Activated CD8-positive, alpha-beta memory T cell treated with anti-CD3 and anti-CD28 coated beads, Interleukin-2, amount 10 ng/mL, durations not matched to agents 7 days and 5 days (primary cell): ENCODE measurements around the gene MAP3K19. TPM values are rescaled to one million over a fixed set of nuclear protein-coding genes. Genes with fewer than 3 reads are reported as not detected.
"Not testable (repeated sequence)": the region's sequence is repeated elsewhere in the genome, so short reads cannot be mapped to it uniquely, and the experiment has no call there.

Experiments used
- ATAC-seq: fragments of 150-1000 bp; cut with Tn5 transposase; one replicate; pipeline ENCODE4 v1.10.0; 2021; ENCODE audit warnings: moderate library complexity
- CTCF ChIA-PET: fragments of 350-600 bp; sonication (Branson Sonifier 250); formaldehyde crosslinking; loops from one replicate; lab custom pipeline; 2021; ENCODE audit warnings: antibody characterized with exemption; lab: Charles Lee
- DNase-seq: peaks from one replicate; pipeline ENCODE4 v3.0.0-alpha.2; 2020
- H3K27ac Mint-ChIP-seq: one replicate; pipeline ENCODE4 v1.8.0; 2021; ENCODE audit warnings: mild to moderate bottlenecking, mixed read lengths
- H3K27me3 Mint-ChIP-seq: one replicate; pipeline ENCODE4 v1.8.0; 2021; ENCODE audit warnings: mixed read lengths
- H3K36me3 Mint-ChIP-seq: one replicate; pipeline ENCODE4 v1.8.0; 2021; ENCODE audit warnings: mild to moderate bottlenecking, mixed read lengths
- H3K4me1 Mint-ChIP-seq: one replicate; pipeline ENCODE4 v1.8.0; 2021; ENCODE audit warnings: mixed read lengths
- H3K4me3 Mint-ChIP-seq: one replicate; pipeline ENCODE4 v1.8.0; 2021; ENCODE audit warnings: mild to moderate bottlenecking, moderate library complexity, mixed read lengths
- H3K9me3 Mint-ChIP-seq: one replicate; pipeline ENCODE4 v1.8.0; 2022; ENCODE audit warnings: low read depth, mixed read lengths
- total RNA-seq, 2 experiments: library from RNA; stranded (reverse); gene quantifications; one replicate each; pipeline ENCODE4 v1.2.3, GENCODE V29; 2021

Gene MAP3K19
- total RNA-seq = not detected

GRCh38 chr2:135047300-135047699 is at the start of gene MAP3K19:
MAP3K19 (minus strand) TSS chr2:135047447; CDS start chr2:135024647, 22,800 bp downstream.
- CTCF ChIA-PET = interaction anchor here (1.0 kb wide), 1 partner anchor 663 kb away, joined by 3 read pairs; no protein-coding TSS in a partner anchor
- no peaks in the 10 kb centered on the region for H3K36me3 Mint-ChIP-seq
- DNase-seq (no peak), ATAC-seq (no peak)
- peaks cover 9% of the 10 kb centered on the region for H3K4me1 Mint-ChIP-seq
- H3K4me3 Mint-ChIP-seq = no peak within 1 kb of the TSS
- H3K9me3 Mint-ChIP-seq = no peaks in the 10 kb centered on the region
- no peak within 1 kb of the TSS for H3K27ac Mint-ChIP-seq
- peaks cover 12% of the 10 kb centered on the region for H3K27me3 Mint-ChIP-seq

GRCh38 chr2:135096665-135097446 is 49.6 kb upstream of the MAP3K19 start:
- no peak for ATAC-seq
- H3K36me3 Mint-ChIP-seq = peaks cover 30% of the 10 kb centered on the region
- no peaks in the 10 kb centered on the region for H3K27me3 Mint-ChIP-seq
- H3K4me1 Mint-ChIP-seq = peaks cover 4% of the 10 kb centered on the region
- H3K9me3 Mint-ChIP-seq = no peaks in the 10 kb centered on the region
- no peak overlapping the region for H3K27ac Mint-ChIP-seq
- H3K4me3 Mint-ChIP-seq = no peak overlapping the region
- no peak for DNase-seq
- CTCF ChIA-PET = no interaction called here

- H3K27me3 Mint-ChIP-seq = no peaks in the 10 kb centered on the region
- peaks cover 23% of the 10 kb centered on the region for H3K36me3 Mint-ChIP-seq
- no peak overlapping the region for H3K27ac Mint-ChIP-seq
- ATAC-seq (no peak), DNase-seq (no peak)
- H3K4me1 Mint-ChIP-seq = peaks cover 4% of the 10 kb centered on the region
- no peak overlapping the region for H3K4me3 Mint-ChIP-seq
- no peaks in the 10 kb centered on the region for H3K9me3 Mint-ChIP-seq
- CTCF ChIA-PET = no interaction called here
Observed at GRCh38 chr2:135095591-135095990, 48.3 kb upstream of the MAP3K19 start.

GRCh38 chr2:135094508-135094907 is 47.3 kb upstream of the MAP3K19 start:
- H3K4me1 Mint-ChIP-seq = peaks cover 4% of the 10 kb centered on the region
- no peak overlapping the region for H3K27ac Mint-ChIP-seq
- H3K4me3 Mint-ChIP-seq = no peak overlapping the region
- no peaks in the 10 kb centered on the region for H3K27me3 Mint-ChIP-seq
- CTCF ChIA-PET = no interaction called here
- peaks cover 28% of the 10 kb centered on the region for H3K36me3 Mint-ChIP-seq
- H3K9me3 Mint-ChIP-seq = no peaks in the 10 kb centered on the region
- DNase-seq (no peak), ATAC-seq (no peak)

DNA sequence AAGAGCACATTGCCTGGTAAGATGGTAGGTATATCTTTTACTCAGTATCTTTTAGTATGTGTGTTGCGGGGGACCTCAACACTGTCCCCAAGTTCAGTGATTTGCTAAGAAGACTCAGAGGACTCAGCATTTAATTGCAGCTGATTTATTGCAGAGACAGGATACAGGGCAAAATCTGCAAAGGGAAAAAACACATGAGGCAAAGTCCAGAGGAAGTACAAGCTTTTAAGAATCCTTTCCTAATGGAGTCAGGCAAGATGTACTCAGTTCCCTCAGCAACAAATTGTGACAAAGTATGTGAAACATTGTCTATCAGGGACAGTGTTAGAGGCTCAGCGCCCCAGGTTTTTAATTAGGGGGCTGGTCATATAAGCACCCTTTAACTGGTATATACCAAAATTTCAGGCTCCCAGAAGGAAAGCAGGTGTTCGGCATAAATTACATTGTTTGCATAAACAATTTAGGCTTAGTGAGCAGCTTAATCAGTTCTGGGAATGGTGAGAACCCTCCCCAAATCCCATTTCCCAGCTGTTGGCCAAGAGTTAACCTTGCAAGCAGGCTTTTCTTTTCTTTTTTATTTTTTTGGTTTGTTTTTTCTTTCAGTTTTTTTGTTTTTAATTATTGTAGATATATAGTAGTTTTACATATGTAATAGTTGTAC is 46.6 kb upstream of the MAP3K19 start:
- ATAC-seq (no peak), DNase-seq (no peak)
- Mint-ChIP-seq H3K36me3 (peaks cover 32% of the 10 kb centered on the region), H3K4me1 (peaks cover 4% of the 10 kb centered on the region), H3K27me3 (no peaks in the 10 kb centered on the region), H3K4me3 (no peak overlapping the region), H3K9me3 (no peaks in the 10 kb centered on the region), H3K27ac (no peak overlapping the region)
- CTCF ChIA-PET = no interaction called here

DNA sequence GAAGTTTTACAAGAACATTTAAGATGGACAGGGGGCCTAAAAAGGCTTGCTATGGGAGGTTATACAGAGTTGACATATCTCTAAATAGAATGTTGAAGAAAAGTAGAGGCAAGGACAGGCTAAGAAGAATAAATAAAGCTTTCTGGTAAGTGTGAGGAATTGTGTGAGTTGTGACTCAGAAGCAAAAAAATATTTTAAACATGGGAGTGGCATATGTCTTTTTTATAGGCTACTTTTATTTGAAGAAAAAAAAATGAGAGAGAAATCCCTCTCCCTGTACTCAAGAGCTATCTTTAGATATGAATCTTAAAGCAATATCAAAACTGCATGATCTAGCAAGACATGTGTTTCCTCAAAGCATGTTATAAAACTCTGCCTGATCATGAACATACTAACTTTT is 45.9 kb upstream of the MAP3K19 start:
- CTCF ChIA-PET = interaction anchor here (0.5 kb wide), 1 partner anchor 1852 kb away, joined by 3 read pairs; no protein-coding TSS in a partner anchor
- no peak overlapping the region for H3K27ac Mint-ChIP-seq
- H3K27me3 Mint-ChIP-seq = no peaks in the 10 kb centered on the region
- DNase-seq = no peak
- no peaks in the 10 kb centered on the region for H3K9me3 Mint-ChIP-seq
- no peak overlapping the region for H3K4me3 Mint-ChIP-seq
- peaks cover 4% of the 10 kb centered on the region for H3K4me1 Mint-ChIP-seq
- peaks cover 34% of the 10 kb centered on the region for H3K36me3 Mint-ChIP-seq
- ATAC-seq = no peak

DNA sequence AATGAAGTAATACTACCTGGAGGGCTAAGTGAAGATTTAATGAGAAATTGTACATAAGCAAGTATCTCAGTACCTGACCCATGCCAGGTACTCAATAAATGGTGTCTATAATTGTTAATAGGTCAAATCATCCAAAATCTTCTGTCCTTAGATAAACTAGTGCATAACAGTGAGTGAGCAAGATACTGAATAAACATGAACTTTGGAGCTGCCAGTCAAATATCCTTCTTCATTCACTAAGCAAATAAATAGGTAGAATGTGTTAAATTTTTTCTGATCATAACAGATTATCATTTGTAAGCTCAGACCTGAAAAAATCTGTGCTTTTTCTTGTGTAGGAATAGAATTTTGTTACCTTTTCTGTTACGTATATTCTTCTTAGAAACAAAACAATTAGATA is 44.4 kb upstream of the MAP3K19 start:
- DNase-seq (no peak), ATAC-seq (no peak)
- Mint-ChIP-seq H3K4me1 (peaks cover 4% of the 10 kb centered on the region), H3K9me3 (peaks cover 6% of the 10 kb centered on the region), H3K4me3 (no peak overlapping the region), H3K27me3 (no peaks in the 10 kb centered on the region), H3K36me3 (peaks cover 39% of the 10 kb centered on the region), H3K27ac (no peak overlapping the region)
- CTCF ChIA-PET = interaction anchor here (0.6 kb wide), 1 partner anchor 463 kb away, joined by 3 read pairs; no protein-coding TSS in a partner anchor

DNA sequence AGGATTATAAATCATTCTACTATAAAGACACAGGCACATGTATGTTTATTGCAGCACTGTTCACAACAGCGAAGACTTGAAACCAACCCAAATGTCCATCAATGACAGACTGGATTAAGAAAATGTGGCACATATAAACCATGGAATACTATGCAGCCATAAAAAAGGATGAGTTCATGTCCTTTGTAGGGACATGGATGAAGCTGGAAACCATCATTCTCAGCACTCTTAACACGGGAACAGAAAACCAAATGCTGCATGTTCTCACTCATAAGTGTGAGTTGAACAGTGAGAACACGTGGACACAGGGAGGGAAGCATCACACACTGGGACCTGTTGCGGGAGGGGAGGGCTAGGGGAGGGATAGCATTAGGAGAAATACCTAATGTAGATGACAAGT is 42.4 kb upstream of the MAP3K19 start:
- H3K4me3 Mint-ChIP-seq, H3K27me3 Mint-ChIP-seq, H3K4me1 Mint-ChIP-seq, H3K27ac Mint-ChIP-seq, ATAC-seq, DNase-seq, CTCF ChIA-PET: not testable (repeated sequence)
- Mint-ChIP-seq H3K36me3 (peaks cover 42% of the 10 kb centered on the region), H3K9me3 (peaks cover 10% of the 10 kb centered on the region)

DNA sequence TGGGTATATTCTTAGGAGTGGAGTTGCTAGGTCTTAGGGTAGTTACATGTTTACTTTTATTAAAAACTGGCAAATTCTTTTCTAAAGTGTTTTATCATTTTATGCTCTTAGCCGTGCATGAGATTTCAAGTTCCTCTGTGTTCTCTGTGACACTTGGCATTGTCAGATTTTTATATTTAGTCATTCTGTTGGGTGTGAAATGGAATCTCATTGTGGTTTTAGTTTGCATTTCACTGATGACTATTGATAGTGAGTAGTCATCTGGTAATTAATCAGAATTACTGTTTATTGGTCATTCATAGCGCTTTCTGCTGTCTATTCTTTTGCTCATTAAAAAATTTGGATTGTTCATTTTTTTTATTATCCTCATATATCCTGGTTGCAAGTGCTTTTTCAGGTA is 39.0 kb upstream of the MAP3K19 start:
- no peaks in the 10 kb centered on the region for H3K27me3 Mint-ChIP-seq
- DNase-seq (no peak), ATAC-seq (no peak)
- H3K4me1 Mint-ChIP-seq = no peaks in the 10 kb centered on the region
- CTCF ChIA-PET = no interaction called here
- H3K36me3 Mint-ChIP-seq = peaks cover 54% of the 10 kb centered on the region
- H3K27ac Mint-ChIP-seq = no peak overlapping the region
- peaks cover 10% of the 10 kb centered on the region for H3K9me3 Mint-ChIP-seq
- no peak overlapping the region for H3K4me3 Mint-ChIP-seq

- Mint-ChIP-seq H3K4me1 (no peaks in the 10 kb centered on the region), H3K9me3 (peaks cover 10% of the 10 kb centered on the region), H3K4me3 (no peak overlapping the region), H3K36me3 (peaks cover 63% of the 10 kb centered on the region), H3K27ac (no peak overlapping the region), H3K27me3 (no peaks in the 10 kb centered on the region)
- CTCF ChIA-PET = no interaction called here
- no peak for ATAC-seq
- DNase-seq = no peak
Observed at GRCh38 chr2:135078417-135078816, 31.2 kb upstream of the MAP3K19 start.

DNA sequence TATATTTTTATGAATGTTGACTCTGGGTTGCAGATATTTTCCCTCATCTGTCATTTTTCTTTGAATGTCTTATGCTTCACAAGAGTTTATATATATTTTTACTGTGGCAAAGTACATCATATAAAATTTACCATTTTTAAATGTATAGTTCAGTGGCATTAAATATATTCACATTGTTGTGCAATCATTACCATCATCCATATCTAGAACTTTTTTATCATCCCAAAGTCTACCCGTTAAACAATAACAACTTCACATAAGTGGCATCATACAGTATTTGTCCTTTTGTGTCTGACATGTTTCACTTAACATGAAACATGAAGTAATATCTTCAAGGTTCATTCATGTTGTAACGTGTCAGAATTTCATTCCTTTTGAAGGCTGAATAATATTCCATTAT is 29.3 kb upstream of the MAP3K19 start:
- H3K4me3 Mint-ChIP-seq = no peak overlapping the region
- H3K36me3 Mint-ChIP-seq = peaks cover 64% of the 10 kb centered on the region
- no peaks in the 10 kb centered on the region for H3K27me3 Mint-ChIP-seq
- H3K4me1 Mint-ChIP-seq = no peaks in the 10 kb centered on the region
- ATAC-seq (no peak), DNase-seq (no peak)
- peaks cover 22% of the 10 kb centered on the region for H3K9me3 Mint-ChIP-seq
- no peak overlapping the region for H3K27ac Mint-ChIP-seq
- CTCF ChIA-PET = no interaction called here

- H3K4me3 Mint-ChIP-seq = no peak overlapping the region
- DNase-seq (no peak), ATAC-seq (no peak)
- H3K36me3 Mint-ChIP-seq = peaks cover 68% of the 10 kb centered on the region
- H3K4me1 Mint-ChIP-seq = no peaks in the 10 kb centered on the region
- H3K27ac Mint-ChIP-seq = no peak overlapping the region
- H3K27me3 Mint-ChIP-seq = no peaks in the 10 kb centered on the region
- CTCF ChIA-PET = no interaction called here
- peaks cover 23% of the 10 kb centered on the region for H3K9me3 Mint-ChIP-seq
Observed at GRCh38 chr2:135074216-135074615, 27.0 kb upstream of the MAP3K19 start.

GRCh38 chr2:135072125-135072997 is 25.1 kb upstream of the MAP3K19 start:
- H3K4me3 Mint-ChIP-seq = no peak overlapping the region
- CTCF ChIA-PET = no interaction called here
- DNase-seq = no peak
- H3K27me3 Mint-ChIP-seq = no peaks in the 10 kb centered on the region
- H3K27ac Mint-ChIP-seq = no peak overlapping the region
- ATAC-seq = no peak
- peaks cover 70% of the 10 kb centered on the region for H3K36me3 Mint-ChIP-seq
- H3K9me3 Mint-ChIP-seq = peaks cover 23% of the 10 kb centered on the region
- no peaks in the 10 kb centered on the region for H3K4me1 Mint-ChIP-seq
